Thoracic aorta (tissue), 2 donors: ENCODE results near the gene BCAR1. TPM values are rescaled to one million over a fixed set of nuclear protein-coding genes. Genes with fewer than 3 reads are reported as not detected.
A peak's percentile ranks its signal among the peaks of the same experiment; 100 is the strongest.
"Not testable (repeated sequence)": the region's sequence is repeated elsewhere in the genome, so short reads cannot be mapped to it uniquely, and the experiment has no call there.

Source experiments
- ATAC-seq: fragments of 150-250 bp; one replicate; pipeline ENCODE4 v1.8.0; 2017; ENCODE audit warnings: low read depth; ENCODE audit not compliant: insufficient number of reproducible peaks, low FRiP score
- DNase-seq: peaks from one replicate; pipeline ENCODE4 v3.0.0-alpha.2; 2020; ENCODE audit warnings: low spot score
- H3K27ac ChIP-seq, 2 donors: fragments of 200-600 bp; sonication (generic); 1 replicate in 1 of 2; 2 replicates in 1 of 2; pipeline ENCODE4 v1.5.1; 2016; ENCODE audit warnings: mild to moderate bottlenecking in 2 of 2, moderate library complexity in 2 of 2
- H3K27me3 ChIP-seq: fragments of 200-600 bp; sonication (generic); replicated peaks from 2 replicates; pipeline ENCODE4 v1.6.0; 2016; ENCODE audit warnings: mild to moderate bottlenecking; ENCODE audit not compliant: insufficient read depth
- H3K36me3 ChIP-seq: fragments of 200-600 bp; sonication (generic); one replicate; pipeline ENCODE4 v1.5.1; 2016
- H3K4me1 ChIP-seq, 2 donors: fragments of 200-600 bp; sonication (generic); 1 replicate in 1 of 2; 2 replicates in 1 of 2; pipeline versions ENCODE4 v1.5.1 to v1.6.0; 2016; ENCODE audit warnings: low read depth in 2 of 2, mild to moderate bottlenecking in 1 of 2; ENCODE audit not compliant: control insufficient read depth in 1 of 2
- H3K4me3 ChIP-seq: fragments of 200-600 bp; sonication (generic); 2 replicates; pipeline ENCODE4 v1.5.1; 2016; ENCODE audit warnings: mild to moderate bottlenecking
- H3K9me3 ChIP-seq: fragments of 200-600 bp; sonication (generic); 2 replicates; pipeline ENCODE4 v1.5.1; 2016
- CTCF ChIP-seq: fragments of 200-600 bp; sonication (generic); IDR thresholded peaks from one replicate; pipeline ENCODE4 v1.5.1; 2019; ENCODE audit warnings: antibody characterized with exemption
- total RNA-seq, 2 donors: library from RNA; depleted of rRNA; stranded (reverse); fragments of >200 nt; gene quantifications; one replicate each; pipeline versions ENCODE4 v1.1.0 to v1.2.3, GENCODE V29; 2016

Gene BCAR1
- total RNA-seq, 2 donors from 2014 or later = 116 to 166 TPM

- H3K27ac ChIP-seq = no peak overlapping the region
- no peak for DNase-seq
- H3K4me1 ChIP-seq = peaks cover 0 to 6% of the 10 kb centered on the region in 2 donors
- H3K27me3 ChIP-seq = no peaks in the 10 kb centered on the region
- no peaks in the 10 kb centered on the region for H3K9me3 ChIP-seq
- peaks cover 20% of the 10 kb centered on the region for H3K36me3 ChIP-seq
- no peak for ATAC-seq
- no peak for TF ChIP-seq CTCF
- no peak overlapping the region for H3K4me3 ChIP-seq
Measured at GRCh38 chr16:75225092-75225491, 26.3 kb downstream of the BCAR1 start.

DNA sequence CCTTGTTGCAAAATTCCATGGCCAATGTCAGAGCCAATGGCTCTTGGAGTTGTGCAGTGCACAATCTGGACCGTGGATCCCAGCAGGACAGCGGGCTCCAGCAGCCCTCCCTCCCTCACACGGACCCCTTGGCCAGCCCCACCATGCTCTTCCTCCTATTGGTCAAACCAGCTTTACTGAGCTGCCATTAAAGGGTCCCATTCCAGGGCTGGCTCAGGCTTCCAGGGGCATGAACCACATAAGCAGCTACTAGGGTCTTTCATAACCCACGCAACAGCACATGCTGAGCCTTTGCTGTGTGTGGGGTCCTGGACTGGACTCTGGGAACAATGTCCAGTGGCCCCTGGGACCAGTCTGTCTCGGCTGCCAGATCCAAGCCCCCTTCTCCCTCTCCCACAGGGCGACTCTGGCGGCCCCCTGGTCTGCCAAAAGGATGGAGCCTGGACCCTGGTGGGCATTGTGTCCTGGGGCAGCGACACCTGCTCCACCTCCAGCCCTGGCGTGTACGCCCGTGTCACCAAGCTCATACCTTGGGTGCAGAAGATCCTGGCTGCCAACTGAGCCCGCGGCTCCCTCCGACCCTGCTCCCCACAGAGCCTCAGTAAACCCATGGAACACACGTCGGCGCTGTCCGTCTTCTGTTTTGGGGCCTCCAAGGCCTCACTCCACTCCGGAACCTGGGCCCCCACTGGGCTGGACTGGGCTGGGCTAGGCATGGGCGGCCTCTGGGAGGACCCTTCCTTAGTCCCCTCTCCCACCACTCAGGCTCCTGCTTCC lies 26.9 kb downstream of the BCAR1 start:
- no peaks in the 10 kb centered on the region for H3K9me3 ChIP-seq
- H3K4me1 ChIP-seq = peaks cover 0 to 6% of the 10 kb centered on the region in 2 donors
- no peak overlapping the region for H3K27ac ChIP-seq
- DNase-seq (no peak), ATAC-seq (no peak)
- peaks cover 19% of the 10 kb centered on the region for H3K36me3 ChIP-seq
- H3K27me3 ChIP-seq = no peaks in the 10 kb centered on the region
- no peak overlapping the region for H3K4me3 ChIP-seq
- TF ChIP-seq CTCF = no peak

GRCh38 chr16:75223129-75223528 lies 28.3 kb downstream of the BCAR1 start:
- not testable (repeated sequence) for H3K27me3 ChIP-seq, H3K9me3 ChIP-seq, H3K36me3 ChIP-seq, H3K27ac ChIP-seq, ATAC-seq, H3K4me3 ChIP-seq, DNase-seq, H3K4me1 ChIP-seq

DNA sequence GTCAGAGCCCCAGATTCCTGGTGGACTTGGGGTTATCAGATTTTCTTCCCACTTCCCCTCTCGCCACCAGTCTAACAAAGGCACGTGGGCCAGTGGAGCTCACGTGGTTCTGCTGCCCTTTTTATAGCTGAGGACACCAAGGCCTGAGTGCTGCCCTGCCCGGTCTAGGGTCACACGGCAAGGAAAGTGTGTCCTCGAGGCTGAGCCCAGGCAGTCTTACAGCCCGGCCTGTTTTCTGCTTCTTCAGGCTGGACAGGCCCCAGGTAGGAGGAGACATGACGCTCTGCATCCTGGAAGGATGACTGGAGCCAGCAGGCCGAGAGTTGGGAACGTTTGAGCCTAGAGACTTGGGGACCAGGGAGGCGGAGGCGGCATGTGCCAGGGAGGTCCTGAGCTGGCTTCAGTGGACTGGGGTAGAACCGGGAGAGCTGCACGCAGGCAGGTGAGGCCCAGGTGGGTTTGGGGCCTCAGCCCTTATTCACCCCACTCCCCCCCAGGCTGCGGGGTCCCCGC lies 29.1 kb downstream of the BCAR1 start:
- Histone ChIP-seq H3K4me1 (peaks cover 0 to 6% of the 10 kb centered on the region in 2 donors), H3K9me3 (no peaks in the 10 kb centered on the region), H3K27me3 (no peaks in the 10 kb centered on the region), H3K4me3 (no peak overlapping the region), H3K36me3 (no peaks in the 10 kb centered on the region), H3K27ac (peak overlapping the region; percentile 20 to 47)
- ATAC-seq = no peak
- DNase-seq = no peak
- TF ChIP-seq CTCF = no peak

GRCh38 chr16:75219838-75220237 lies 31.6 kb downstream of the BCAR1 start:
- no peak overlapping the region for H3K4me3 ChIP-seq
- H3K4me1 ChIP-seq = peaks cover 0 to 20% of the 10 kb centered on the region in 2 donors
- no peak for TF ChIP-seq CTCF
- DNase-seq (no peak), ATAC-seq (no peak)
- no peaks in the 10 kb centered on the region for H3K27me3 ChIP-seq
- no peak overlapping the region for H3K27ac ChIP-seq
- H3K9me3 ChIP-seq = no peaks in the 10 kb centered on the region
- H3K36me3 ChIP-seq = no peaks in the 10 kb centered on the region
